ENCODE data around the gene FMNL1.

FMNL1 gene

GRCh38 chr17:45223539-45224528 is 2.1 kb downstream of the FMNL1 start:
- peak; percentile 47 for DNase-seq

- no peak for DNase-seq
Observed at GRCh38 chr17:45224671-45225050, 3.0 kb downstream of the FMNL1 start.

- DNase-seq: peak; percentile 51
Observed at GRCh38 chr17:45225051-45225700, 3.5 kb downstream of the FMNL1 start.

GRCh38 chr17:45225964-45226530 is 4.4 kb downstream of the FMNL1 start:
- peak; percentile 94 for DNase-seq

GRCh38 chr17:45226576-45226975 is 4.9 kb downstream of the FMNL1 start:
- DNase-seq: no peak

- no peak for DNase-seq
Observed at GRCh38 chr17:45227101-45227925, 5.6 kb downstream of the FMNL1 start.

- DNase-seq: peak; percentile 38
Observed at GRCh38 chr17:45227926-45228762, 6.5 kb downstream of the FMNL1 start.

- peak; percentile 84 for DNase-seq
Observed at GRCh38 chr17:45228763-45229539, 7.3 kb downstream of the FMNL1 start.

GRCh38 chr17:45229681-45230409 is 8.2 kb downstream of the FMNL1 start:
- peak; percentile 40 for DNase-seq

- DNase-seq: no peak
Observed at GRCh38 chr17:45230410-45230786, 8.7 kb downstream of the FMNL1 start.

GRCh38 chr17:45230787-45231480 is 9.2 kb downstream of the FMNL1 start:
- no peak for DNase-seq

- DNase-seq: peak; percentile 32
Observed at GRCh38 chr17:45231481-45232116, 9.9 kb downstream of the FMNL1 start.

- no peak for DNase-seq
Observed at GRCh38 chr17:45232514-45233422, 11.1 kb downstream of the FMNL1 start.

GRCh38 chr17:45233423-45233924 is 11.8 kb downstream of the FMNL1 start:
- no peak for DNase-seq

GRCh38 chr17:45234641-45235415 is 13.1 kb downstream of the FMNL1 start:
- DNase-seq: peak; percentile 55

- DNase-seq: peak; percentile 83
Observed at GRCh38 chr17:45235416-45236281, 14.0 kb downstream of the FMNL1 start.
